WERI-Rb-1 (cell line): ENCODE measurements around the gene HSPBP1.

Source experiments
- DNase-seq: peaks from one replicate; pipeline ENCODE4 v3.0.0-alpha.2; 2020
- H3K27ac ChIP-seq: fragments of 250-450 bp; sonication (Bioruptor Pico); 2 replicates; pipeline ENCODE4 v1.5.1; 2020; ENCODE audit warnings: mild to moderate bottlenecking, moderate library complexity
- H3K27me3 ChIP-seq: fragments of 250-450 bp; sonication (Bioruptor Pico); 2 replicates; pipeline ENCODE4 v1.5.1; 2021; ENCODE audit warnings: mild to moderate bottlenecking, low read depth, moderate library complexity; ENCODE audit not compliant: insufficient read depth, severe bottlenecking
- H3K36me3 ChIP-seq: fragments of 250-450 bp; sonication (Bioruptor Pico); 2 replicates; pipeline ENCODE4 v1.5.1; 2020; ENCODE audit warnings: mild to moderate bottlenecking, moderate library complexity
- H3K4me3 ChIP-seq: 2 replicates; pipeline ENCODE4 v1.5.1; 2011; ENCODE audit warnings: low read depth, mild to moderate bottlenecking, control low read depth, low read length
- H3K9me3 ChIP-seq: fragments of 250-450 bp; sonication (Bioruptor Pico); 2 replicates; pipeline ENCODE4 v1.5.1; 2021; ENCODE audit warnings: mild to moderate bottlenecking, moderate library complexity; ENCODE audit not compliant: severe bottlenecking
- TF ChIP-seq, protein P1 (sequence below): IDR thresholded peaks from 2 replicates; pipeline ENCODE4 v1.5.1; 2011; ENCODE audit warnings: low read depth, mild to moderate bottlenecking, control low read depth, inconsistent platforms, low read length

Gene HSPBP1

DNA sequence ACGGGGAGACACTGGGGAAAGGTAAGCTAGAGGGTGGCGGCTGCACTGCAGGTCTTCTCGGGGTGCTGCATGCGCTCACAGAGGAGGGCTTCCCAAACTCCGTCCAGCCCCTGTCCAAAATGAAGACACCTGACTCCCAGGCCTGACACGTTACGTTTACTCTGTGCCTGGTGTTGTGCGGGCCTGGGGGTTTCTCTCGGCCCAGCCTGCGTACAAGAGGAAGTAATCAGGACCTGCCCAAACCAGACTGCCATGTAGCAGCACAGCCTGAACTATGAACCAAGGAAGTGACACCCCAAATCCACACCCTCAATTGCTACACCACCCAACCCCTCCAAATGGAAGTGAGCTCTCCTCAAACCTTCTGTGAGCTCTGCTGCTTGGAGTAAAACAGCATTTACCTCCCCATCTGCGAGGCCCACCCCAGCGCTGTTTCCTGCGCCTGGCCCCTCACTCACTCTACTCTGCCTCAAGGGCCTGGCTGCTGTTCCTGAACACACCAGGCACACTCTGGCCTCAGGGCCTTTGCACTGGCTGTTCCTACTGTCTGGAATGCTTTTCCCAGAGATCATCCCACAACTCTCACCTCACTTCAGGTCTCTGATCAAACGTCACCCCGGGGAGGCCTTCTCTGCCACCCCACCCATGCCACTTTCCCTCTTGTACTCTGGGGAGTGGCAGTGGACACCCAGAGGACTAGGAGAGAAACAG lies 3.0 kb downstream of the HSPBP1 start:
- Histone ChIP-seq H3K4me3 (no peak overlapping the region), H3K36me3 (peaks cover 33% of the 10 kb centered on the region), H3K9me3 (no peaks in the 10 kb centered on the region), H3K27ac (no peak overlapping the region), H3K27me3 (no peaks in the 10 kb centered on the region)
- DNase-seq: no peak
- TF ChIP-seq, protein P1, sequence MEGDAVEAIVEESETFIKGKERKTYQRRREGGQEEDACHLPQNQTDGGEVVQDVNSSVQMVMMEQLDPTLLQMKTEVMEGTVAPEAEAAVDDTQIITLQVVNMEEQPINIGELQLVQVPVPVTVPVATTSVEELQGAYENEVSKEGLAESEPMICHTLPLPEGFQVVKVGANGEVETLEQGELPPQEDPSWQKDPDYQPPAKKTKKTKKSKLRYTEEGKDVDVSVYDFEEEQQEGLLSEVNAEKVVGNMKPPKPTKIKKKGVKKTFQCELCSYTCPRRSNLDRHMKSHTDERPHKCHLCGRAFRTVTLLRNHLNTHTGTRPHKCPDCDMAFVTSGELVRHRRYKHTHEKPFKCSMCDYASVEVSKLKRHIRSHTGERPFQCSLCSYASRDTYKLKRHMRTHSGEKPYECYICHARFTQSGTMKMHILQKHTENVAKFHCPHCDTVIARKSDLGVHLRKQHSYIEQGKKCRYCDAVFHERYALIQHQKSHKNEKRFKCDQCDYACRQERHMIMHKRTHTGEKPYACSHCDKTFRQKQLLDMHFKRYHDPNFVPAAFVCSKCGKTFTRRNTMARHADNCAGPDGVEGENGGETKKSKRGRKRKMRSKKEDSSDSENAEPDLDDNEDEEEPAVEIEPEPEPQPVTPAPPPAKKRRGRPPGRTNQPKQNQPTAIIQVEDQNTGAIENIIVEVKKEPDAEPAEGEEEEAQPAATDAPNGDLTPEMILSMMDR: no peak

DNA sequence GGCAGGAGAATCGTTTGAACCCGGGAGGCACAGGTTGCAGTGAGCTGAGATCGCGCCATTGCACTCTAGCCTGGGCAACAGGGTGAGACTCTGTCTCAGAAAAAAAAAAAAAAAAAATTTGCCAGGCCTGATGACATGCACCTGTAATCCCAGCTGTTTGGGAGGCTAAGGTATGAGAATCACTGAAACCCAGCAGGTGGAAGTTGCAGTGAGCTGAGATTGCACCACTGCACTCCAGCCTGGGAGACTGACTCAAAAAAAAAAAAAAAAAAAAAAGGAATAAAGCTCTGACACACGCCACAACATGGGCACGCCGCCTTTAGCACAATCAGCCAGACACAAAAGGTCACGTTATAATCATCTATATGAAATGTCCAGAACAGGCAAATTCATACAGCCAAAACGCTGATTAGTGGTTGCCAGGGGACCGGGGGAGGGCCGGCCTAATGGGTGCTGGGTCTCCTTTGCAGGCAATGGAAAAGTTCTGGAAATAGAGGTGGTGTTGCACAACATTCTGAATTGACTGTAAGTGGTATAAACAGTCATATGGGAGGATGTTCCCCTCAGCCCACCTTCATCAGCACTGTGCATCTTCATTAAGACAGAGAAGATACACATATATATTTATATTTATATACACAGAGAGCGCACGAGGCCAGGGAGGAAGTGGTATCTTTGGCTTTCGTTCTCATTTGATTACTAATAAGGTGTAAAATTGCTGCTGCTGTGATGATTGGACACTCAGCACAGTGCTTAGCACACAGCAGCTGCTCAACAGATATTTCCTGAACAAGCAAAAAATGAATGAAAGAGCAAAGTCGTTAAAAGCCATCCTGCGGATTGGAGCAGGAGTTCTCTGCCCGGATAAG lies 3.8 kb downstream of the HSPBP1 start:
- peaks cover 33% of the 10 kb centered on the region for H3K36me3 ChIP-seq
- TF ChIP-seq, protein P1: no peak
- H3K27ac ChIP-seq: no peak overlapping the region
- no peak for DNase-seq
- no peak overlapping the region for H3K4me3 ChIP-seq
- H3K9me3 ChIP-seq: no peaks in the 10 kb centered on the region
- no peaks in the 10 kb centered on the region for H3K27me3 ChIP-seq

GRCh38 chr19:55273978-55274707 lies 5.8 kb downstream of the HSPBP1 start:
- no peak overlapping the region for H3K27ac ChIP-seq
- DNase-seq: no peak
- no peaks in the 10 kb centered on the region for H3K27me3 ChIP-seq
- peaks cover 33% of the 10 kb centered on the region for H3K36me3 ChIP-seq
- no peaks in the 10 kb centered on the region for H3K9me3 ChIP-seq
- TF ChIP-seq, protein P1: no peak
- H3K4me3 ChIP-seq: no peak overlapping the region

GRCh38 chr19:55272142-55272541 lies 7.8 kb downstream of the HSPBP1 start:
- DNase-seq: no peak
- TF ChIP-seq, protein P1: no peak
- H3K9me3 ChIP-seq: peaks cover under 1% of the 10 kb centered on the region
- peaks cover 22% of the 10 kb centered on the region for H3K36me3 ChIP-seq
- H3K27me3 ChIP-seq: no peaks in the 10 kb centered on the region
- H3K27ac ChIP-seq: no peak overlapping the region
- H3K4me3 ChIP-seq: no peak overlapping the region

- TF ChIP-seq, protein P1: no peak
- H3K36me3 ChIP-seq: peaks cover 14% of the 10 kb centered on the region
- DNase-seq: no peak
- peaks cover 7% of the 10 kb centered on the region for H3K9me3 ChIP-seq
- no peak overlapping the region for H3K4me3 ChIP-seq
- no peaks in the 10 kb centered on the region for H3K27me3 ChIP-seq
- no peak overlapping the region for H3K27ac ChIP-seq
These were observed 9.6 kb downstream of the HSPBP1 start for GRCh38 chr19:55270172-55270942.
